Lower leg skin (tissue), 3 donors: ENCODE data around the gene MSMP.

Source experiments
- CTCF ChIP-seq, 3 donors: fragments of 450-650 bp; IDR thresholded peaks; one replicate each; pipeline ENCODE4 v1.5.1; 2016; ENCODE audit warnings: antibody characterized with exemption in 3 of 3, mild to moderate bottlenecking in 3 of 3, moderate library complexity in 2 of 3
- POLR2A ChIP-seq, 2 donors: fragments of 450-650 bp; IDR thresholded peaks; one replicate each; pipeline ENCODE4 v1.6.1; 2016 to 2017; ENCODE audit warnings: antibody characterized with exemption in 2 of 2, mild to moderate bottlenecking in 1 of 2, moderate library complexity in 1 of 2

GRCh38 chr9:35712762-35713400, 41.2 kb downstream of the MSMP start:
- TF ChIP-seq POLR2A (IDR thresholded peaks at IDR 0.05) (no peak), CTCF (IDR thresholded peaks at IDR 0.05) (no peak)
